AG04450 (cell line): ENCODE results near the gene TMEM62. TPM values are rescaled to one million over a fixed set of nuclear protein-coding genes. Genes with fewer than 3 reads are reported as not detected.

Experiments
- CTCF ChIA-PET: fragments of 300-600, 350-600 bp; formaldehyde crosslinking; extraction: SDS; loops from one replicate; lab custom pipeline; 2022; ENCODE audit warnings: antibody characterized with exemption, inconsistent platforms; lab: Charles Lee
- POLR2A ChIA-PET: fragments of 350-600 bp; formaldehyde crosslinking; extraction: SDS; loops from one replicate; lab custom pipeline; 2021; ENCODE audit warnings: antibody characterized with exemption, inconsistent platforms; lab: Yijun Ruan, JAX
- DNase-seq: peaks from one replicate; pipeline ENCODE4 v3.0.0-alpha.2; 2011; ENCODE audit warnings: low read depth, low spot score
- H3K27ac ChIP-seq: one replicate; pipeline ENCODE4 v1.5.1; 2012; ENCODE audit warnings: low read depth, low read length, control low read depth
- H3K27me3 ChIP-seq: one replicate; pipeline ENCODE4 v1.6.0; 2012; ENCODE audit warnings: low read length; ENCODE audit not compliant: control insufficient read depth, insufficient read depth
- H3K4me3 ChIP-seq: 2 replicates; pipeline ENCODE4 v1.5.1; 2011; ENCODE audit warnings: mild to moderate bottlenecking, low read depth, low read length, control low read depth
- H3K9me3 ChIP-seq: 2 replicates; pipeline ENCODE4 v1.5.1; 2012; ENCODE audit warnings: low read length; ENCODE audit not compliant: control insufficient read depth, insufficient read depth
- CTCF ChIP-seq: IDR thresholded peaks from 2 replicates; pipeline ENCODE4 v1.5.1; 2011; ENCODE audit warnings: low read depth, low read length, control low read depth, inconsistent platforms
- polyA plus RNA-seq: library from polyadenylated mRNA; depleted of rRNA; stranded (reverse); fragments of >200 nt; gene quantifications from 2 replicates; pipeline ENCODE4 v1.2.3, GENCODE V29; 2011

The TMEM62 gene
- polyA plus RNA-seq, 1 experiment: 4.3 TPM

GRCh38 chr15:43134157-43134635, 810 bp downstream of the TMEM62 start:
- no peak overlapping the region for H3K27ac ChIP-seq
- H3K4me3 ChIP-seq: peak overlapping the region; percentile 72
- POLR2A ChIA-PET: no interaction called here
- H3K27me3 ChIP-seq: no peaks in the 10 kb centered on the region
- no peak for DNase-seq
- CTCF ChIA-PET: no interaction called here
- no peaks in the 10 kb centered on the region for H3K9me3 ChIP-seq
- no peak for TF ChIP-seq CTCF

GRCh38 chr15:43135351-43135750, 2.0 kb downstream of the TMEM62 start:
- no peak overlapping the region for H3K27ac ChIP-seq
- no peak for TF ChIP-seq CTCF
- no peaks in the 10 kb centered on the region for H3K9me3 ChIP-seq
- no peaks in the 10 kb centered on the region for H3K27me3 ChIP-seq
- POLR2A ChIA-PET: no interaction called here
- DNase-seq: no peak
- CTCF ChIA-PET: no interaction called here
- no peak overlapping the region for H3K4me3 ChIP-seq

DNA sequence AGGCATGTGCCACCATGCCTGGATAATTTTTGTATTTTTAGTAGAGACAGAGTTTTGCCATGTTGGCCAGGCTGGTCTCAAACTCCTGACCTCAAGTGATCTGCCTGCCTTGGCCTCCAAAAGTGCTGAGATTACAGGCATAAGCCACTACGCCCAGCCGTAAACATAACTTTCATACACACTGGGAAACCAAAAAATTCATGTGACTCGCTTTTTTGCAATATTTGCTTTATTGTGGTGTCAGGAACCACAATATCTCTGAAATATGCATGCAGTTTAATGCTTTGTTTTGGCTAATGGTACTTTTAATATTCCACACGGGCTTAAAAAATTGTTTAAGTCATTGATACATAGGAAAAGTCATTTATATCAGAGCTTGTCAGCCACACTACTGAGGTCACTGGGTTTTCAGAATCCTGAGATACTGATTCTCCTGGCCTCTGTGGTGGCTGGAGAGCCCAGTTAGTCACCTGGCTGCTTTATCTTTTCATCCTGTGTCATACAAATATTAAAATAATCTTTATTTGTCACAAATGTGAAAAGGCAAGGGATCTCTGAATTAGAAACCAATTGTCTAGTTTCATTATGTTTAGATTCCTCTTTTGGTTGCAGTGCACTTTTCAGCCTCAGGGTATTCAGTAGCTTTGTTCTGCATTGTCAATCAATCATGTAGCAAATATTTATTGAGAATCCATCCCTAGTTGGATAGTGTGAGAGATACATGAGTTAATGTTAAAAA, 10.0 kb downstream of the TMEM62 start:
- Histone ChIP-seq H3K27ac (no peak overlapping the region), H3K27me3 (no peaks in the 10 kb centered on the region), H3K4me3 (no peak overlapping the region), H3K9me3 (no peaks in the 10 kb centered on the region)
- CTCF ChIA-PET: no interaction called here
- DNase-seq: no peak
- POLR2A ChIA-PET: no interaction called here
- TF ChIP-seq CTCF: no peak

DNA sequence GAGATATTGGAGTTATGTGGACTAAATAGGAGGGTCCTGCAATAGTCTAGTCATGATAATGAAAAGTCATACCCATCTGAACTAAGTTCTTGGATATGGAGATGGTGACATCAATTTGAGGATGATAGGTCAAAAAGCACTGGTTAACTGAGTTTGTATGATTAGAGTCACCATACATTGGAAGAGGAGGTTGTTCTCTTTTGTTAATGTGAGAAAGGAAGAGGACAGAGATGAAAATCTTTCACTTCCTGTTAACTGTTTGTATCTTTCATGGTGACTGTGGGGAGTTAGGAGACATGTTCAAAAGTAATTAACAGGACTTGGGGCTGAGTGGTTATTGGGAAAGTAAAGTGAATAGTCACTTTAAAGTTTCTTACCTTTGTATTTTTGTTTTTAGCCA, 11.1 kb downstream of the TMEM62 start:
- ChIA-PET POLR2A (interaction anchor here (0.7 kb wide), 1 partner anchor 76 kb away, joined by 3 read pairs; no protein-coding TSS in a partner anchor), CTCF (no interaction called here)
- no peaks in the 10 kb centered on the region for H3K9me3 ChIP-seq
- no peaks in the 10 kb centered on the region for H3K27me3 ChIP-seq
- DNase-seq: no peak
- H3K27ac ChIP-seq: no peak overlapping the region
- TF ChIP-seq CTCF: no peak
- no peak overlapping the region for H3K4me3 ChIP-seq

GRCh38 chr15:43146184-43146583, 12.8 kb downstream of the TMEM62 start:
- Histone ChIP-seq H3K9me3 (no peaks in the 10 kb centered on the region; the same call in 1 of the 2 replicates), H3K4me3 (no peak overlapping the region), H3K27me3 (no peaks in the 10 kb centered on the region), H3K27ac (no peak overlapping the region)
- TF ChIP-seq CTCF: no peak
- DNase-seq: no peak
- POLR2A ChIA-PET: no interaction called here
- CTCF ChIA-PET: no interaction called here
